NT2/D1 (cell line): ENCODE results near the gene RNF25.

Source experiments
- DNase-seq: peaks from one replicate; pipeline ENCODE4 v3.0.0-alpha.2; 2011; ENCODE audit warnings: low read depth, low spot score
- H3K27me3 ChIP-seq: 2 replicates; pipeline ENCODE4 v1.6.0; 2011; ENCODE audit warnings: mild to moderate bottlenecking; ENCODE audit not compliant: insufficient read length, insufficient read depth
- H3K36me3 ChIP-seq: 2 replicates; pipeline ENCODE4 v1.6.1; 2011; ENCODE audit warnings: mild to moderate bottlenecking, low read length, mixed read lengths; ENCODE audit not compliant: insufficient read depth, insufficient read length
- H3K4me1 ChIP-seq: 2 replicates; pipeline ENCODE4 v1.5.1; 2011; ENCODE audit not compliant: insufficient read depth, insufficient read length
- H3K4me3 ChIP-seq: 2 replicates; pipeline ENCODE4 v1.5.1; 2011; ENCODE audit warnings: low read depth; ENCODE audit not compliant: insufficient read length
- H3K9ac ChIP-seq: 2 replicates; pipeline ENCODE4 v1.6.0; 2011; ENCODE audit warnings: low read depth; ENCODE audit not compliant: insufficient read length
- H3K9me3 ChIP-seq: 2 replicates; pipeline ENCODE4 v1.5.1; 2011; ENCODE audit warnings: mild to moderate bottlenecking, low read length; ENCODE audit not compliant: insufficient read depth
- SUZ12 ChIP-seq: IDR thresholded peaks from 2 replicates; pipeline ENCODE4 v1.6.1; 2011; ENCODE audit not compliant: insufficient read length, insufficient read depth; ENCODE audit errors: extremely low read depth
- YY1 ChIP-seq: IDR thresholded peaks from 2 replicates; pipeline ENCODE4 v1.6.1; 2011; ENCODE audit not compliant: insufficient read length, insufficient read depth
- ZNF274 ChIP-seq: IDR thresholded peaks from 2 replicates; pipeline ENCODE4 v1.6.1; 2011; ENCODE audit warnings: mild to moderate bottlenecking, low read depth, low read length

Gene RNF25

GRCh38 chr2:218679119-218679518 lies 7.3 kb upstream of the RNF25 start:
- Histone ChIP-seq H3K4me1 (no peaks in the 10 kb centered on the region), H3K9ac (no peak overlapping the region), H3K4me3 (no peak overlapping the region), H3K27me3 (no peaks in the 10 kb centered on the region), H3K9me3 (no peaks in the 10 kb centered on the region), H3K36me3 (peaks cover 75% of the 10 kb centered on the region)
- no peak for DNase-seq
- TF ChIP-seq YY1 = no peak
- TF ChIP-seq SUZ12 = no peak
- no peak for TF ChIP-seq ZNF274

GRCh38 chr2:218671097-218671653 lies 627 bp downstream of the RNF25 start:
- DNase-seq = no peak
- Histone ChIP-seq H3K4me3 (peak overlapping the region; percentile 96), H3K9me3 (no peaks in the 10 kb centered on the region), H3K9ac (peak overlapping the region; percentile 97), H3K27me3 (no peaks in the 10 kb centered on the region), H3K36me3 (peaks cover 64% of the 10 kb centered on the region), H3K4me1 (no peaks in the 10 kb centered on the region)
- no peak for TF ChIP-seq SUZ12
- TF ChIP-seq ZNF274 = no peak
- no peak for TF ChIP-seq YY1

- no peak for DNase-seq
- H3K9me3 ChIP-seq = no peaks in the 10 kb centered on the region
- no peak overlapping the region for H3K9ac ChIP-seq
- TF ChIP-seq SUZ12 = no peak
- TF ChIP-seq YY1 = no peak
- no peak for TF ChIP-seq ZNF274
- H3K27me3 ChIP-seq = no peaks in the 10 kb centered on the region
- no peak overlapping the region for H3K4me3 ChIP-seq
- H3K36me3 ChIP-seq = peaks cover 89% of the 10 kb centered on the region
- H3K4me1 ChIP-seq = no peaks in the 10 kb centered on the region
Observed at GRCh38 chr2:218664653-218665052, 7.1 kb downstream of the RNF25 start.

- H3K4me1 ChIP-seq = no peaks in the 10 kb centered on the region
- no peaks in the 10 kb centered on the region for H3K9me3 ChIP-seq
- no peak overlapping the region for H3K4me3 ChIP-seq
- peaks cover 82% of the 10 kb centered on the region for H3K36me3 ChIP-seq
- TF ChIP-seq ZNF274 (no peak), SUZ12 (no peak), YY1 (no peak)
- no peak overlapping the region for H3K9ac ChIP-seq
- no peaks in the 10 kb centered on the region for H3K27me3 ChIP-seq
- DNase-seq = no peak
Observed at GRCh38 chr2:218663901-218664300, 7.9 kb downstream of the RNF25 start.

- H3K4me1 ChIP-seq = no peaks in the 10 kb centered on the region
- H3K36me3 ChIP-seq = peaks cover 79% of the 10 kb centered on the region
- no peak overlapping the region for H3K4me3 ChIP-seq
- H3K9me3 ChIP-seq = no peaks in the 10 kb centered on the region
- no peak overlapping the region for H3K9ac ChIP-seq
- TF ChIP-seq SUZ12 = no peak
- no peak for TF ChIP-seq ZNF274
- no peak for TF ChIP-seq YY1
- no peak for DNase-seq
- H3K27me3 ChIP-seq = no peaks in the 10 kb centered on the region
Observed at GRCh38 chr2:218662827-218663226, 9.0 kb downstream of the RNF25 start.

- H3K36me3 ChIP-seq = peaks cover 79% of the 10 kb centered on the region
- no peaks in the 10 kb centered on the region for H3K9me3 ChIP-seq
- no peak overlapping the region for H3K4me3 ChIP-seq
- no peaks in the 10 kb centered on the region for H3K27me3 ChIP-seq
- H3K4me1 ChIP-seq = no peaks in the 10 kb centered on the region
- H3K9ac ChIP-seq = no peak overlapping the region
- TF ChIP-seq ZNF274 = no peak
- TF ChIP-seq YY1 = no peak
- no peak for TF ChIP-seq SUZ12
- no peak for DNase-seq
Observed at GRCh38 chr2:218662377-218662776, 9.4 kb downstream of the RNF25 start.

- no peak for DNase-seq
- Histone ChIP-seq H3K36me3 (peaks cover 81% of the 10 kb centered on the region), H3K27me3 (no peaks in the 10 kb centered on the region)
Observed at GRCh38 chr2:218659988-218660358, 11.8 kb downstream of the RNF25 start.

More at GRCh38 chr2:218659988-218660358, 11.8 kb downstream of the RNF25 start:
- no peaks in the 10 kb centered on the region for H3K9me3 ChIP-seq
- peak overlapping the region; percentile 93 for H3K9ac ChIP-seq
- H3K4me1 ChIP-seq = no peaks in the 10 kb centered on the region
- peak overlapping the region; percentile 76 for H3K4me3 ChIP-seq
- TF ChIP-seq YY1 (no peak), ZNF274 (no peak), SUZ12 (no peak)
